Psoas muscle (tissue), 8 donors: Measurements from ENCODE around the gene SSBP3. TPM values are rescaled to one million over a fixed set of nuclear protein-coding genes. Genes with fewer than 3 reads are reported as not detected.

Experiments
- ATAC-seq, 4 donors: fragments of 200-7000 bp; cut with Tn5 transposase; one replicate each; pipeline ENCODE4 v1.9.1; 2020; ENCODE audit warnings: moderate library complexity in 3 of 4, mild to moderate bottlenecking in 2 of 4
- DNase-seq, 2 donors: peaks; one replicate each; pipeline ENCODE4 v3.0.0-alpha.2; 2020
- H3K27ac ChIP-seq: fragments of 200-600 bp; one replicate; pipeline ENCODE4 v1.8.0; 2022
- H3K27me3 ChIP-seq, 3 donors: fragments of 200-600 bp in 1 of 3; one replicate each; pipeline versions ENCODE4 v1.6.1 to v1.8.0; 2013 to 2022; ENCODE audit warnings: low read length in 2 of 3, mild to moderate bottlenecking in 2 of 3, moderate library complexity in 1 of 3; ENCODE audit not compliant: insufficient read depth in 3 of 3
- H3K36me3 ChIP-seq, 2 donors: fragments of 200-600 bp in 1 of 2; one replicate each; pipeline versions ENCODE4 v1.6.1 to v1.8.0; 2013 to 2022; ENCODE audit warnings: low read depth in 1 of 2, mild to moderate bottlenecking in 1 of 2, moderate library complexity in 1 of 2; ENCODE audit not compliant: insufficient read depth in 1 of 2
- H3K4me1 ChIP-seq: fragments of 200-600 bp; one replicate; pipeline ENCODE4 v1.8.0; 2022
- H3K4me3 ChIP-seq: fragments of 200-600 bp; one replicate; pipeline ENCODE4 v1.8.0; 2022; ENCODE audit warnings: mild to moderate bottlenecking
- H3K9me3 ChIP-seq: fragments of 200-600 bp; one replicate; pipeline ENCODE4 v1.8.0; 2022
- CTCF ChIP-seq: fragments of 200-600 bp; IDR thresholded peaks from one replicate; pipeline ENCODE4 v1.8.0; 2022; ENCODE audit warnings: antibody characterized with exemption
- WGBS, 3 donors: extraction: QIAGEN DNeasy Blood & Tissue Kit; methylation state at CpG; one replicate each; pipeline versions ENCODE4 v1.1.6 to v1.1.7; 2013; 5-methylcytosine and 5-hydroxymethylcytosine counted together
- intact Hi-C, 2 donors: fragments of 100-400 bp; cut with DNase I; formaldehyde crosslinking; loops; one replicate each; pipeline versions ENCODE4 v1.11.0 to v1.14.2; 2022
- polyA plus RNA-seq, 3 donors: library from polyadenylated mRNA; stranded (reverse); fragments of 200-250 nt; gene quantifications; one replicate each; pipeline ENCODE4 v1.2.3, GENCODE V29; 2013
- total RNA-seq, 4 donors: library from RNA; stranded (reverse); fragmentation: NEBNext Ultra II Directional in 2 of 4; extraction: Animal tissue kit (Norgen Biotek cat#: 25700) in 2 of 4; gene quantifications; one replicate each; pipeline versions ENCODE4 v1.2.1 to v1.2.4, GENCODE V29; 2021 to 2023
- donor health status: healthy with polysubstance abuse.
- donor health status: DM: no; HTN: no; CAD: no; lungs with moderate emphysema.
- donor health status: Bipolar disorder and iron deficiency.
- donor health status: healthy.
- donor health status: DM: yes; HTN: yes; CAD: no.
- donor health status: DM: no; HTN: no; CAD: no.
- donor health status: DM: no; HTN: no; CAD: no.
- donor health status: DM: yes; HTN: yes; CAD: no.

The SSBP3 gene
- total and polyA plus RNA-seq, 7 donors, result 7.9 to 24.2 (median 21.6) TPM

GRCh38 chr1:54387419-54387818, 18.8 kb downstream of the SSBP3 start:
- WGBS, 3 donors, result 93 to 94% (median 93%) methylated on average over 5 of the region's 5 CpGs
- DNase-seq (no peak), ATAC-seq (no peak)
- Histone ChIP-seq H3K27ac (no peak overlapping the region), H3K9me3 (no peaks in the 10 kb centered on the region), H3K4me1 (peaks cover 75% of the 10 kb centered on the region), H3K4me3 (no peak overlapping the region), H3K27me3 (no peaks in the 10 kb centered on the region), H3K36me3 (no peaks in the 10 kb centered on the region)
- TF ChIP-seq CTCF, result no peak
- intact Hi-C loops, result no loop called here

- 83 to 98% (median 95%) methylated on average over 3 of the region's 3 CpGs for WGBS, 3 donors
- DNase-seq (no peak), ATAC-seq (no peak)
- H3K27ac ChIP-seq, result peak overlapping the region; percentile 68
- no peaks in the 10 kb centered on the region for H3K9me3 ChIP-seq
- H3K4me3 ChIP-seq, result no peak overlapping the region
- no peak for TF ChIP-seq CTCF
- H3K4me1 ChIP-seq, result peaks cover 73% of the 10 kb centered on the region
- no peaks in the 10 kb centered on the region for H3K36me3 ChIP-seq
- intact Hi-C loops, result no loop called here
- H3K27me3 ChIP-seq, result no peaks in the 10 kb centered on the region
Measured at GRCh38 chr1:54385727-54386022, 20.5 kb downstream of the SSBP3 start.

- TF ChIP-seq CTCF, result no peak
- intact Hi-C loops, result loop anchor here in 1 of 2 donors (5.0 kb wide), 1 partner anchor 48 kb away; no protein-coding TSS in a partner anchor
- 17 to 20% (median 17%) methylated on average over 7 of the region's 7 CpGs for WGBS, 3 donors
- Histone ChIP-seq H3K27ac (peak overlapping the region; percentile 68), H3K4me3 (no peak overlapping the region), H3K36me3 (no peaks in the 10 kb centered on the region), H3K27me3 (no peaks in the 10 kb centered on the region), H3K9me3 (no peaks in the 10 kb centered on the region), H3K4me1 (peaks cover 77% of the 10 kb centered on the region)
- DNase-seq (peak in 1 of 2 donors; percentile 66), ATAC-seq (peak; percentile 38 to 75 (median 68))
Measured at GRCh38 chr1:54384918-54385726, 21.1 kb downstream of the SSBP3 start.

GRCh38 chr1:54384471-54384870, 21.7 kb downstream of the SSBP3 start:
- ATAC-seq (no peak), DNase-seq (no peak)
- 92 to 95% (median 95%) methylated on average over 2 of the region's 2 CpGs for WGBS, 3 donors
- peaks cover 77% of the 10 kb centered on the region for H3K4me1 ChIP-seq
- intact Hi-C loops, result loop anchor here in 1 of 2 donors (5.0 kb wide), 1 partner anchor 47 kb away; no protein-coding TSS in a partner anchor
- no peaks in the 10 kb centered on the region for H3K36me3 ChIP-seq
- H3K27me3 ChIP-seq, result no peaks in the 10 kb centered on the region
- H3K27ac ChIP-seq, result peak overlapping the region; percentile 68
- no peaks in the 10 kb centered on the region for H3K9me3 ChIP-seq
- no peak overlapping the region for H3K4me3 ChIP-seq
- no peak for TF ChIP-seq CTCF

GRCh38 chr1:54381524-54381923, 24.7 kb downstream of the SSBP3 start:
- WGBS, 3 donors, result 86 to 93% (median 91%) methylated on average over 4 of the region's 4 CpGs
- intact Hi-C loops, result loop anchor here in 1 of 2 donors (5.0 kb wide), 1 partner anchor 44 kb away; no protein-coding TSS in a partner anchor
- Histone ChIP-seq H3K9me3 (no peaks in the 10 kb centered on the region), H3K27me3 (no peaks in the 10 kb centered on the region), H3K4me3 (no peak overlapping the region), H3K27ac (no peak overlapping the region), H3K4me1 (peaks cover 78% of the 10 kb centered on the region), H3K36me3 (no peaks in the 10 kb centered on the region)
- no peak for TF ChIP-seq CTCF
- DNase-seq (no peak), ATAC-seq (no peak)
